Breast epithelium (tissue), 3 donors: Measurements from ENCODE around the gene BSX.

Experiments used
- CTCF ChIP-seq, 3 donors: fragments of 450-650 bp; IDR thresholded peaks; one replicate each; pipeline ENCODE4 v1.5.1; 2016 to 2017; ENCODE audit warnings: antibody characterized with exemption in 3 of 3, mild to moderate bottlenecking in 3 of 3, moderate library complexity in 3 of 3
- POLR2A ChIP-seq: fragments of 450-650 bp; IDR thresholded peaks from one replicate; pipeline ENCODE4 v1.6.1; 2016; ENCODE audit warnings: antibody characterized with exemption, mild to moderate bottlenecking, moderate library complexity
- POLR2AphosphoS5 ChIP-seq, 3 donors: sonication (generic); formaldehyde crosslinking; IDR thresholded peaks; one replicate each; pipeline ENCODE4 v1.6.1; 2017; ENCODE audit warnings: antibody characterized with exemption in 3 of 3

- TF ChIP-seq CTCF (IDR thresholded peaks at IDR 0.05) (no peak), POLR2A (no peak), POLR2AphosphoS5 (IDR thresholded peaks at IDR 0.05) (no peak)
These were observed 13.9 kb upstream of the BSX start for GRCh38 chr11:122995526-122995925.
